ENCODE results near the gene TUBB4A. TPM values are rescaled to one million over a fixed set of nuclear protein-coding genes. Genes with fewer than 3 reads are reported as not detected.

The TUBB4A gene
- total RNA-seq, 1 experiment from 2014 or later: 20.3 TPM

GRCh38 chr19:6476155-6476895 is 25.8 kb downstream of the TUBB4A start:
- no peak overlapping the region for H2BK5ac ChIP-seq (ENCODE audit: insufficient read length, low read length)
- Mint-ChIP-seq H3K4me3 (peak overlapping the region; percentile 69 to 88), H3K4me1 (peaks cover 6 to 9% of the 10 kb centered on the region in 2 experiments), H3K9me3 (no peaks in the 10 kb centered on the region), H3K36me3 (ENCODE audit: insufficient read depth in 1 of 3, low read depth in 3 of 3) (no peaks in the 10 kb centered on the region), H3K27me3 (ENCODE audit: low read depth) (peaks cover 17% of the 10 kb centered on the region), H3K27ac (peak overlapping the region; percentile 95 to 98 (median 95); a peak in 6 of 7 replicates)
- H3K18ac ChIP-seq (ENCODE audit: insufficient read length, low read depth, low read length): no peak overlapping the region
- no peaks in the 10 kb centered on the region for H3K79me1 ChIP-seq (ENCODE audit: insufficient read depth, low read depth, low read length, poor library complexity, severe bottlenecking)
- H2BK15ac ChIP-seq (ENCODE audit: low read depth, low read length): no peak overlapping the region
- no peaks in the 10 kb centered on the region; the same call in 1 of the 2 replicates for H3K27me3 ChIP-seq (ENCODE audit: insufficient read depth, low read length)
- no peaks in the 10 kb centered on the region for H4K20me1 ChIP-seq (ENCODE audit: control insufficient read depth, insufficient read depth, insufficient read length)
- H3K4me1 ChIP-seq (ENCODE audit: insufficient read depth, low read length): no peaks in the 10 kb centered on the region
- H3K56ac ChIP-seq (ENCODE audit: insufficient read length, low read depth, low read length): no peak overlapping the region
- H3K4ac ChIP-seq (ENCODE audit: low read depth, low read length): no peak overlapping the region
- no peaks in the 10 kb centered on the region for H3K9me3 ChIP-seq (ENCODE audit: control insufficient read depth, low read depth, low read length)
- peak; percentile 99 for DNase-seq
- H3K79me2 ChIP-seq (ENCODE audit: insufficient read depth, low read length): no peaks in the 10 kb centered on the region
- no peak overlapping the region for H2BK20ac ChIP-seq (ENCODE audit: low read depth, low read length, poor library complexity, severe bottlenecking)
- H4K5ac ChIP-seq (ENCODE audit: insufficient read length, low read depth, low read length): no peak overlapping the region
- H3K23me2 ChIP-seq (ENCODE audit: insufficient read length, low read depth, low read length, poor library complexity, severe bottlenecking): peaks cover 13% of the 10 kb centered on the region
- H2AFZ ChIP-seq (ENCODE audit: low read length): peak overlapping the region; percentile 82
- H2AK5ac ChIP-seq (ENCODE audit: insufficient read length, low read length): no peak overlapping the region
- no peak overlapping the region for H4K91ac ChIP-seq (ENCODE audit: insufficient read length, low read depth, low read length)
- H2BK120ac ChIP-seq (ENCODE audit: low read depth, low read length, poor library complexity, severe bottlenecking): no peak overlapping the region
- no CpG with 5 or more reads among the region's 33 CpGs for WGBS (ENCODE audit: extremely low coverage, insufficient read length, low lambda C conversion rate)
- no peak overlapping the region for H3T11ph ChIP-seq (ENCODE audit: low read length)
- no peak overlapping the region for H3K23ac ChIP-seq (ENCODE audit: insufficient read length, low read depth, low read length)
- no peak overlapping the region for H2BK12ac ChIP-seq (ENCODE audit: insufficient read length, low read depth, low read length)
- H3K9ac ChIP-seq (ENCODE audit: extremely low read depth, insufficient read length, low read length): no peak overlapping the region
- TF ChIP-seq CTCF (conservative IDR thresholded peaks at IDR 0.05): no peak
- H3K4me2 ChIP-seq (ENCODE audit: insufficient read depth, insufficient read length, low read length): peak overlapping the region; percentile 46
- no peak overlapping the region for H3K27ac ChIP-seq (ENCODE audit: insufficient read length, low read depth, low read length)
- no peak overlapping the region for H3K14ac ChIP-seq (ENCODE audit: insufficient read depth, low read length)
- H4K8ac ChIP-seq (replicated peaks; ENCODE audit: insufficient read length, low read depth, low read length): no peak overlapping the region

Measured in H9 (cell line).